HEK293 (cell line): ENCODE results near the gene DGCR8.

Source experiments
- CTCF ChIA-PET: fragments of 350-600 bp; formaldehyde crosslinking; extraction: SDS; loops from one replicate; lab custom pipeline; 2021; ENCODE audit warnings: antibody characterized with exemption; lab: Yijun Ruan, JAX
- POLR2A ChIA-PET: fragments of 300-600 bp; formaldehyde crosslinking; extraction: SDS; loops from one replicate; lab custom pipeline; 2020; ENCODE audit warnings: antibody characterized with exemption, inconsistent platforms; lab: Yijun Ruan, JAX
- H3K27ac ChIP-seq: fragments of 200-500 bp; sonication (Bioruptor generic); 2 replicates; pipeline ENCODE4 v1.5.1; 2014; ENCODE audit warnings: low read depth, low read length, control low read depth, inconsistent platforms; ENCODE audit errors: extremely low read depth
- H3K36me3 ChIP-seq, 2 experiments: fragments of 200-500 bp in 1 of 2; sonication (Bioruptor generic) in 1 of 2; 1 replicate in 1 of 2; 2 replicates in 1 of 2; pipeline ENCODE4 v1.5.1; 2014 to 2017; ENCODE audit warnings: inconsistent platforms in 2 of 2, low read length in 2 of 2; ENCODE audit not compliant: control insufficient read depth in 2 of 2, insufficient read depth in 1 of 2
- H3K4me1 ChIP-seq: fragments of 200-500 bp; sonication (Bioruptor generic); 2 replicates; pipeline ENCODE4 v1.5.1; 2014; ENCODE audit warnings: mild to moderate bottlenecking, low read length, inconsistent platforms; ENCODE audit not compliant: control insufficient read depth, insufficient read depth
- H3K4me3 ChIP-seq: 2 replicates; pipeline ENCODE4 v1.5.1; 2011; ENCODE audit warnings: low read depth, mild to moderate bottlenecking, control low read depth, low read length, moderate library complexity
- H3K9me3 ChIP-seq: fragments of 200-500 bp; sonication (Bioruptor generic); 2 replicates; pipeline ENCODE4 v1.5.1; 2014; ENCODE audit warnings: low read depth, low read length, inconsistent platforms; ENCODE audit not compliant: control insufficient read depth, insufficient read depth
- BCL11A ChIP-seq: fragments of 450-650 bp; formaldehyde crosslinking; IDR thresholded peaks from 2 replicates; pipeline ENCODE4 v1.5.1; 2016; ENCODE audit warnings: low read depth, missing biosample characterization, missing genetic modification characterization
- EGR2 ChIP-seq: fragments of 450-650 bp; formaldehyde crosslinking; IDR thresholded peaks from 2 replicates; pipeline ENCODE4 v1.5.1; 2016; ENCODE audit warnings: low read depth, missing biosample characterization, missing genetic modification characterization
- KLF16 ChIP-seq: fragments of 450-650 bp; formaldehyde crosslinking; IDR thresholded peaks from 2 replicates; pipeline ENCODE4 v1.5.1; 2017; ENCODE audit warnings: missing biosample characterization, missing genetic modification characterization
- MZF1 ChIP-seq: fragments of 450-650 bp; formaldehyde crosslinking; IDR thresholded peaks from 2 replicates; pipeline ENCODE4 v1.5.1; 2017; ENCODE audit warnings: missing biosample characterization, missing genetic modification characterization, borderline replicate concordance
- ZNF10 ChIP-seq: fragments of 450-650 bp; formaldehyde crosslinking; IDR thresholded peaks from 2 replicates; pipeline ENCODE4 v1.5.1; 2017; ENCODE audit warnings: missing biosample characterization, missing genetic modification characterization
- ZNF112 ChIP-seq: fragments of 450-650 bp; formaldehyde crosslinking; IDR thresholded peaks from 2 replicates; pipeline ENCODE4 v1.5.0; 2017; ENCODE audit warnings: missing biosample characterization, missing genetic modification characterization
- ZNF175 ChIP-seq: fragments of 450-650 bp; formaldehyde crosslinking; IDR thresholded peaks from 2 replicates; pipeline ENCODE4 v1.5.1; 2016; ENCODE audit warnings: missing biosample characterization, missing genetic modification characterization
- ZNF211 ChIP-seq: fragments of 450-650 bp; formaldehyde crosslinking; IDR thresholded peaks from 2 replicates; pipeline ENCODE4 v1.5.1; 2016; ENCODE audit warnings: low read depth, missing biosample characterization, missing genetic modification characterization
- ZNF266 ChIP-seq: fragments of 450-650 bp; formaldehyde crosslinking; IDR thresholded peaks from 2 replicates; pipeline ENCODE4 v1.5.1; 2016; ENCODE audit warnings: missing biosample characterization, missing genetic modification characterization, low read depth
- ZNF274 ChIP-seq, 2 experiments: fragments of 200-500 bp in 1 of 2; fragments of 450-650 bp in 1 of 2; sonication (Bioruptor generic) in 1 of 2; formaldehyde crosslinking in 1 of 2; IDR thresholded peaks; 2 replicates each; pipeline versions ENCODE4 v1.5.1 to v1.6.1; 2014 to 2016; ENCODE audit warnings: borderline replicate concordance in 1 of 2, inconsistent platforms in 1 of 2, low read length in 1 of 2, missing biosample characterization in 1 of 2, missing genetic modification characterization in 1 of 2
- ZNF391 ChIP-seq: fragments of 450-650 bp; formaldehyde crosslinking; IDR thresholded peaks from 2 replicates; pipeline ENCODE4 v1.5.1; 2016; ENCODE audit warnings: low read depth, missing biosample characterization, missing genetic modification characterization, borderline replicate concordance
- ZNF416 ChIP-seq: fragments of 450-650 bp; formaldehyde crosslinking; IDR thresholded peaks from 2 replicates; pipeline ENCODE4 v1.5.1; 2016; ENCODE audit warnings: missing biosample characterization, missing genetic modification characterization
- ZNF48 ChIP-seq: fragments of 450-650 bp; formaldehyde crosslinking; IDR thresholded peaks from 2 replicates; pipeline ENCODE4 v1.5.1; 2016; ENCODE audit warnings: missing biosample characterization, missing genetic modification characterization
- ZNF555 ChIP-seq: fragments of 450-650 bp; formaldehyde crosslinking; conservative IDR thresholded peaks from 2 replicates; pipeline ENCODE4 v1.5.1; 2017; ENCODE audit warnings: missing biosample characterization, mild to moderate bottlenecking, missing genetic modification characterization, inconsistent platforms
- ZNF561 ChIP-seq: fragments of 450-650 bp; IDR thresholded peaks from 2 replicates; pipeline ENCODE4 v1.5.1; 2018; ENCODE audit warnings: missing biosample characterization, missing genetic modification characterization, borderline replicate concordance
- ZNF629 ChIP-seq: fragments of 450-650 bp; formaldehyde crosslinking; IDR thresholded peaks from 2 replicates; pipeline ENCODE4 v1.5.1; 2017; ENCODE audit warnings: missing biosample characterization, missing genetic modification characterization
- ZNF660 ChIP-seq: fragments of 450-650 bp; IDR thresholded peaks from 2 replicates; pipeline ENCODE4 v1.5.1; 2018; ENCODE audit warnings: missing biosample characterization, mild to moderate bottlenecking, missing genetic modification characterization
- ZNF707 ChIP-seq: fragments of 450-650 bp; formaldehyde crosslinking; IDR thresholded peaks from 2 replicates; pipeline ENCODE4 v1.5.1; 2016; ENCODE audit warnings: missing biosample characterization, missing genetic modification characterization
- TF ChIP-seq, protein P1 (sequence below): fragments of 450-650 bp; formaldehyde crosslinking; IDR thresholded peaks from 2 replicates; pipeline ENCODE4 v1.5.1; 2017; ENCODE audit warnings: missing biosample characterization, mild to moderate bottlenecking, missing genetic modification characterization, moderate library complexity
- TF ChIP-seq, protein P2 (sequence below): sonication (generic); formaldehyde crosslinking; IDR thresholded peaks from 2 replicates; pipeline ENCODE4 v1.8.1; 2022; ENCODE audit warnings: mild to moderate bottlenecking, moderate library complexity, missing genetic modification reagents
- TF ChIP-seq, protein P3 (sequence below): fragments of 450-650 bp; formaldehyde crosslinking; IDR thresholded peaks from 2 replicates; pipeline ENCODE4 v1.5.1; 2016; ENCODE audit warnings: missing biosample characterization, missing genetic modification characterization
- TF ChIP-seq, protein P4 (sequence below): fragments of 450-650 bp; formaldehyde crosslinking; conservative IDR thresholded peaks from 2 replicates; pipeline ENCODE4 v1.5.1; 2016; ENCODE audit warnings: low read depth, missing biosample characterization, missing genetic modification characterization
- TF ChIP-seq, protein P5 (sequence below): fragments of 450-650 bp; formaldehyde crosslinking; IDR thresholded peaks from 2 replicates; pipeline ENCODE4 v1.5.1; 2016; ENCODE audit warnings: missing biosample characterization, missing genetic modification characterization, low read depth

The DGCR8 gene

DNA sequence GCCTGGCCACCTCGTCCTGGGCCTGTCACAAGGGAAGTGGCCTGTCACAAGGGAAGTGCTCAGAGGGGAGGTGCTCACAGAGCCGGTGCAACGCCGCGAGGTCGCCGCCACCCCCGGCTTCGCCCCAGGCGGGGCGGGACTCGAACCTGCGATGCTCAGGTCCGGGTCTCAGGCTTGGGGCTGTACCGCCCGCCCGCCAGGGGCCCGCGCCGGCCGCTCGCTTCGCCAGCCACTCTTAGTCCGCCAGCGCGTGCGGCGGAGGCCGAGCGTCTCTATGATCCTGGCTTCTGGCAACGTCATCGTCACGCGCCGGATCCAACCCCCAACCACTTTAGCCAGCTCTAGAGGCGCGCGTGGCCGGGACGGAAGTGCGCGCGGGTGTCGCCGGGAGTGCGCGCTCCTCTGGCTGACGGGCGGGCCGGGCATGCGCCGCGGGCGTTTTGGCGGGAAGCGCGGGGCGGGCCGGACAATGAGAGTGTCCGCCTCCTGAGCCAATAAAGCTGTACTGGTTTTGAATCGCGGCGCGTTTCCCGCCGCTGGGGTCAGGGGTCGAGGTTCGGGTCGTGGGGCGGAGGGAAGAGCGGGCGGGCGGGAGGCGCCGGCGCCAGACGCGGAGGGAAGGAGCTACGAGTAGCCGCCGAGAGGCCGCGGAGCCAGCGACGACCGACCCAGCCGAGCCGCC is 37.1 kb downstream of the DGCR8 start, which contains the start of gene TRMT2A:
TSS of gene TRMT2A (minus strand) at position 276 of the 682 bp plus-strand sequence. CDS start 320 bp downstream, outside the sequence.
- POLR2A ChIA-PET, result interaction anchor here (0.6 to 6.1 kb wide), 19 partner anchors 8 to 387 kb away, joined by 3 to 62 read pairs (median 3); partner anchors contain the start of genes DGCR8 and ZDHHC8
- peak within 1 kb of the TSS; percentile 88 for H3K27ac ChIP-seq
- TF ChIP-seq KLF16 (tag by site-specific recombination) (peak; percentile 98), ZNF660 (peak; percentile 86), ZNF629 (tag by site-specific recombination) (peak; percentile 91), MZF1 (tag by site-specific recombination) (no peak), ZNF175 (no peak), ZNF48 (no peak), ZNF211 (tag by site-specific recombination) (no peak), ZNF112 (tag by site-specific recombination) (no peak), EGR2 (tag by site-specific recombination) (peak; percentile 35; the same call in 1 of the 2 replicates), ZNF10 (tag by site-specific recombination) (no peak), ZNF707 (tag by site-specific recombination) (no peak), ZNF274 (IDR thresholded peaks at IDR 0.05; ENCODE audit: low read length) (no peak), ZNF274 (tag by site-specific recombination; IDR thresholded peaks at IDR 0.05; ENCODE audit: borderline replicate concordance) (no peak), ZNF416 (tag by site-specific recombination) (no peak), BCL11A (peak; percentile 100), ZNF561 (tag by site-specific recombination) (peak; percentile 97), ZNF391 (tag by site-specific recombination) (peak; percentile 85; the same call in 1 of the 2 replicates), ZNF555 (no peak), ZNF266 (tag by site-specific recombination) (no peak)
- TF ChIP-seq, protein P1, sequence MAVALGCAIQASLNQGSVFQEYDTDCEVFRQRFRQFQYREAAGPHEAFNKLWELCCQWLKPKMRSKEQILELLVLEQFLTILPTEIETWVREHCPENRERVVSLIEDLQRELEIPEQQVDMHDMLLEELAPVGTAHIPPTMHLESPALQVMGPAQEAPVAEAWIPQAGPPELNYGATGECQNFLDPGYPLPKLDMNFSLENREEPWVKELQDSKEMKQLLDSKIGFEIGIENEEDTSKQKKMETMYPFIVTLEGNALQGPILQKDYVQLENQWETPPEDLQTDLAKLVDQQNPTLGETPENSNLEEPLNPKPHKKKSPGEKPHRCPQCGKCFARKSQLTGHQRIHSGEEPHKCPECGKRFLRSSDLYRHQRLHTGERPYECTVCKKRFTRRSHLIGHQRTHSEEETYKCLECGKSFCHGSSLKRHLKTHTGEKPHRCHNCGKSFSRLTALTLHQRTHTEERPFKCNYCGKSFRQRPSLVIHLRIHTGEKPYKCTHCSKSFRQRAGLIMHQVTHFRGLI, result peak; percentile 49; the same call in 1 of the 2 replicates
- TF ChIP-seq, protein P2, sequence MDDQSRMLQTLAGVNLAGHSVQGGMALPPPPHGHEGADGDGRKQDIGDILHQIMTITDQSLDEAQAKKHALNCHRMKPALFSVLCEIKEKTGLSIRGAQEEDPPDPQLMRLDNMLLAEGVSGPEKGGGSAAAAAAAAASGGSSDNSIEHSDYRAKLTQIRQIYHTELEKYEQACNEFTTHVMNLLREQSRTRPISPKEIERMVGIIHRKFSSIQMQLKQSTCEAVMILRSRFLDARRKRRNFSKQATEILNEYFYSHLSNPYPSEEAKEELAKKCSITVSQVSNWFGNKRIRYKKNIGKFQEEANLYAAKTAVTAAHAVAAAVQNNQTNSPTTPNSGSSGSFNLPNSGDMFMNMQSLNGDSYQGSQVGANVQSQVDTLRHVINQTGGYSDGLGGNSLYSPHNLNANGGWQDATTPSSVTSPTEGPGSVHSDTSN (CRISPR knock-in tag), result peak; percentile 95
- TF ChIP-seq, protein P3, sequence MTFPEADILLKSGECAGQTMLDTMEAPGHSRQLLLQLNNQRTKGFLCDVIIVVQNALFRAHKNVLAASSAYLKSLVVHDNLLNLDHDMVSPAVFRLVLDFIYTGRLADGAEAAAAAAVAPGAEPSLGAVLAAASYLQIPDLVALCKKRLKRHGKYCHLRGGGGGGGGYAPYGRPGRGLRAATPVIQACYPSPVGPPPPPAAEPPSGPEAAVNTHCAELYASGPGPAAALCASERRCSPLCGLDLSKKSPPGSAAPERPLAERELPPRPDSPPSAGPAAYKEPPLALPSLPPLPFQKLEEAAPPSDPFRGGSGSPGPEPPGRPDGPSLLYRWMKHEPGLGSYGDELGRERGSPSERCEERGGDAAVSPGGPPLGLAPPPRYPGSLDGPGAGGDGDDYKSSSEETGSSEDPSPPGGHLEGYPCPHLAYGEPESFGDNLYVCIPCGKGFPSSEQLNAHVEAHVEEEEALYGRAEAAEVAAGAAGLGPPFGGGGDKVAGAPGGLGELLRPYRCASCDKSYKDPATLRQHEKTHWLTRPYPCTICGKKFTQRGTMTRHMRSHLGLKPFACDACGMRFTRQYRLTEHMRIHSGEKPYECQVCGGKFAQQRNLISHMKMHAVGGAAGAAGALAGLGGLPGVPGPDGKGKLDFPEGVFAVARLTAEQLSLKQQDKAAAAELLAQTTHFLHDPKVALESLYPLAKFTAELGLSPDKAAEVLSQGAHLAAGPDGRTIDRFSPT (tag by site-specific recombination), result peak; percentile 56; the same call in 1 of the 2 replicates
- TF ChIP-seq, protein P4, sequence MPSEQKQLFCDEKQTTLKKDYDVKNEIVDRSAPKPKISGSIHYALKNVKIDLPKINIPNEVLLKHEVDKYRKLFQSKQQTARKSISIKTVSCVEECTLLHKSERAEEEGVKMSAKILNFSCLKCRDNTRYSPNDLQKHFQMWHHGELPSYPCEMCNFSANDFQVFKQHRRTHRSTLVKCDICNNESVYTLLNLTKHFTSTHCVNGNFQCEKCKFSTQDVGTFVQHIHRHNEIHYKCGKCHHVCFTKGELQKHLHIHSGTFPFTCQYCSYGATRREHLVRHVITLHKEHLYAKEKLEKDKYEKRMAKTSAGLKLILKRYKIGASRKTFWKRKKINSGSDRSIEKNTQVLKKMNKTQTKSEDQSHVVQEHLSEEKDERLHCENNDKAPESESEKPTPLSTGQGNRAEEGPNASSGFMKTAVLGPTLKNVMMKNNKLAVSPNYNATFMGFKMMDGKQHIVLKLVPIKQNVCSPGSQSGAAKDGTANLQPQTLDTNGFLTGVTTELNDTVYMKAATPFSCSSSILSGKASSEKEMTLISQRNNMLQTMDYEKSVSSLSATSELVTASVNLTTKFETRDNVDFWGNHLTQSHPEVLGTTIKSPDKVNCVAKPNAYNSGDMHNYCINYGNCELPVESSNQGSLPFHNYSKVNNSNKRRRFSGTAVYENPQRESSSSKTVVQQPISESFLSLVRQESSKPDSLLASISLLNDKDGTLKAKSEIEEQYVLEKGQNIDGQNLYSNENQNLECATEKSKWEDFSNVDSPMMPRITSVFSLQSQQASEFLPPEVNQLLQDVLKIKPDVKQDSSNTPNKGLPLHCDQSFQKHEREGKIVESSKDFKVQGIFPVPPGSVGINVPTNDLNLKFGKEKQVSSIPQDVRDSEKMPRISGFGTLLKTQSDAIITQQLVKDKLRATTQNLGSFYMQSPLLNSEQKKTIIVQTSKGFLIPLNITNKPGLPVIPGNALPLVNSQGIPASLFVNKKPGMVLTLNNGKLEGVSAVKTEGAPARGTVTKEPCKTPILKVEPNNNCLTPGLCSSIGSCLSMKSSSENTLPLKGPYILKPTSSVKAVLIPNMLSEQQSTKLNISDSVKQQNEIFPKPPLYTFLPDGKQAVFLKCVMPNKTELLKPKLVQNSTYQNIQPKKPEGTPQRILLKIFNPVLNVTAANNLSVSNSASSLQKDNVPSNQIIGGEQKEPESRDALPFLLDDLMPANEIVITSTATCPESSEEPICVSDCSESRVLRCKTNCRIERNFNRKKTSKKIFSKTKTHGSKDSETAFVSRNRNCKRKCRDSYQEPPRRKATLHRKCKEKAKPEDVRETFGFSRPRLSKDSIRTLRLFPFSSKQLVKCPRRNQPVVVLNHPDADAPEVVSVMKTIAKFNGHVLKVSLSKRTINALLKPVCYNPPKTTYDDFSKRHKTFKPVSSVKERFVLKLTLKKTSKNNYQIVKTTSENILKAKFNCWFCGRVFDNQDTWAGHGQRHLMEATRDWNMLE (tag by site-specific recombination), result peak; percentile 87
- TF ChIP-seq, protein P5, sequence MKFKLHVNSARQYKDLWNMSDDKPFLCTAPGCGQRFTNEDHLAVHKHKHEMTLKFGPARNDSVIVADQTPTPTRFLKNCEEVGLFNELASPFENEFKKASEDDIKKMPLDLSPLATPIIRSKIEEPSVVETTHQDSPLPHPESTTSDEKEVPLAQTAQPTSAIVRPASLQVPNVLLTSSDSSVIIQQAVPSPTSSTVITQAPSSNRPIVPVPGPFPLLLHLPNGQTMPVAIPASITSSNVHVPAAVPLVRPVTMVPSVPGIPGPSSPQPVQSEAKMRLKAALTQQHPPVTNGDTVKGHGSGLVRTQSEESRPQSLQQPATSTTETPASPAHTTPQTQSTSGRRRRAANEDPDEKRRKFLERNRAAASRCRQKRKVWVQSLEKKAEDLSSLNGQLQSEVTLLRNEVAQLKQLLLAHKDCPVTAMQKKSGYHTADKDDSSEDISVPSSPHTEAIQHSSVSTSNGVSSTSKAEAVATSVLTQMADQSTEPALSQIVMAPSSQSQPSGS (tag by site-specific recombination), result no peak

More for the DNA sequence above, 37.1 kb downstream of the DGCR8 start, which contains the start of gene TRMT2A:
- Histone ChIP-seq H3K4me1 (no peaks in the 10 kb centered on the region), H3K4me3 (peak within 1 kb of the TSS; percentile 93), H3K9me3 (no peaks in the 10 kb centered on the region), H3K36me3 (peaks cover 21 to 85% of the 10 kb centered on the region in 2 experiments)
- CTCF ChIA-PET, result interaction anchor here (0.7 to 2.1 kb wide), 3 partner anchors 10 to 990 kb away, joined by 3 to 7 read pairs (median 3); no protein-coding TSS in a partner anchor
